Measurements from ENCODE around the gene TRMT112. TPM values are rescaled to one million over a fixed set of nuclear protein-coding genes. Genes with fewer than 3 reads are reported as not detected.

TRMT112 gene
- total and polyA plus RNA-seq, 2 of the 4 experiments (the other 2 are of a cell fraction): 173 to 202 TPM

- TF ChIP-seq FOS (IDR thresholded peaks at IDR 0.05; ENCODE audit: low read depth, low read length): no peak
Measured at GRCh38 chr11:64275031-64275800, 42.1 kb downstream of the TRMT112 start (continued).

- Histone ChIP-seq H3K9ac (ENCODE audit: low read depth, low read length) (peak overlapping the region; percentile 79), H3K9me3 (ENCODE audit: control insufficient read depth, insufficient read depth, low read length) (no peaks in the 10 kb centered on the region), H3K56ac (ENCODE audit: extremely low read depth, insufficient read depth, low read length) (peak overlapping the region; percentile 72; the same call in 1 of the 2 replicates), H3K36me3 (ENCODE audit: control insufficient read depth, insufficient read depth, low read length) (peaks cover 10% of the 10 kb centered on the region; the same call in 1 of the 2 replicates), H3K27me3 (ENCODE audit: control insufficient read depth, insufficient read depth, low read length) (no peaks in the 10 kb centered on the region), H4K91ac (ENCODE audit: insufficient read depth, low read depth, low read length) (peak overlapping the region; percentile 95), H3K23ac (ENCODE audit: low read depth, low read length) (peak overlapping the region; percentile 74), H3K4me1 (ENCODE audit: control insufficient read depth, insufficient read depth, low read length) (peaks cover 11% of the 10 kb centered on the region), H4K8ac (ENCODE audit: low read depth in 2 of 2, low read length in 2 of 2) (peak overlapping the region; percentile 87 to 96), H2BK15ac (ENCODE audit: low read depth, low read length) (no peak overlapping the region), H3K79me1 (ENCODE audit: low read depth in 1 of 2, low read length in 2 of 2) (peaks cover 9 to 33% of the 10 kb centered on the region in 2 experiments), H3K4ac (ENCODE audit: low read depth, low read length) (peak overlapping the region; percentile 91), H3K14ac (replicated peaks; ENCODE audit: low read depth, low read length) (peak overlapping the region; percentile 62), H3K4me3 (ENCODE audit: insufficient read depth, low read depth, low read length) (peak overlapping the region; percentile 56), H3K9me1 (ENCODE audit: insufficient read depth, low read length) (peaks cover 5% of the 10 kb centered on the region; the same call in 1 of the 2 replicates), H2AK5ac (ENCODE audit: low read depth, low read length) (peak overlapping the region; percentile 44), H2AK9ac (replicated peaks; ENCODE audit: low read depth, low read length, poor library complexity) (peak overlapping the region; percentile 98), H3K18ac (ENCODE audit: low read depth, low read length) (no peak overlapping the region; the same call in 1 of the 2 replicates), H4K5ac (ENCODE audit: low read depth, low read length) (peak overlapping the region; percentile 51), H3K4me2 (ENCODE audit: low read depth, low read length) (peak overlapping the region; percentile 73), H2BK120ac (ENCODE audit: low read depth, low read length) (peak overlapping the region; percentile 22), H2AFZ (replicated peaks; ENCODE audit: low read length, poor library complexity) (peak overlapping the region; percentile 96), H2BK5ac (ENCODE audit: low read depth, low read length, poor library complexity, severe bottlenecking) (peak overlapping the region; percentile 90), H4K20me1 (ENCODE audit: insufficient read depth, low read length) (no peaks in the 10 kb centered on the region; the same call in 1 of the 2 replicates), H2BK20ac (ENCODE audit: low read depth, low read length) (no peak overlapping the region), H3K27ac (ENCODE audit: insufficient read depth, low read length) (peak overlapping the region; percentile 86)
- dilution Hi-C loops (cut with HindIII; ENCODE audit: low sequenced_read_pairs, unreplicated experiment) (no loop called here), in situ Hi-C loops (cut with MboI; ENCODE audit: low sequenced_read_pairs) (no loop called here), intact Hi-C loops (cut with micrococcal nuclease) (loop anchor here (1.0 kb wide), 2 partner anchors 36 to 39 kb away; partner anchors contain the start of genes DNAJC4 and ESRRA)
- CTCF ChIA-PET: interaction anchor here (0.7 to 1.5 kb wide), 3 partner anchors 8 to 65 kb away, joined by 3 to 4 read pairs (median 3); no protein-coding TSS in a partner anchor
- WGBS, 2 experiments (ENCODE audit: extremely low coverage in 2 of 2, insufficient read length in 1 of 2): 0% methylated on average over 53 of the region's 58 CpGs; no CpG with 5 or more reads in 1 of the 2 experiments
- POLR2A ChIA-PET (ENCODE audit: unreplicated experiment): interaction anchor here (0.6 to 0.7 kb wide), 2 partner anchors 23 to 48 kb away, joined by 3 read pairs; partner anchors contain the start of genes PPP1R14B, PRDX5 and TRMT112
- DNase-seq (peak; percentile 100), ATAC-seq (ENCODE audit: low read depth) (peak; percentile 85)
- no TSS peak for BruUV-seq (replicated peaks)
- TF ChIP-seq USF2 (IDR thresholded peaks at IDR 0.05; ENCODE audit: low read depth, low read length) (no peak), RAD21 (IDR thresholded peaks at IDR 0.05; ENCODE audit: low read length) (no peak; the same call in 1 of the 2 replicates), RFX5 (IDR thresholded peaks at IDR 0.05; ENCODE audit: low read depth, low read length) (no peak), MAZ (IDR thresholded peaks at IDR 0.05; ENCODE audit: borderline replicate concordance, low read depth, low read length) (peak; percentile 97), ELK1 (IDR thresholded peaks at IDR 0.05; ENCODE audit: borderline replicate concordance, low read depth, low read length) (peak; percentile 53; the same call in 1 of the 2 replicates), POLR2A (IDR thresholded peaks at IDR 0.05; ENCODE audit: low read depth, low read length) (peak; percentile 73), MXI1 (IDR thresholded peaks at IDR 0.05; ENCODE audit: borderline replicate concordance, low read depth, low read length) (peak; percentile 26; the same call in 1 of the 2 replicates), MAFK (IDR thresholded peaks at IDR 0.05; ENCODE audit: low read depth, low read length) (no peak), CHD1 (IDR thresholded peaks at IDR 0.05; ENCODE audit: low read depth, low read length) (no peak), RCOR1 (IDR thresholded peaks at IDR 0.05; ENCODE audit: insufficient replicate concordance, low read length) (peak; percentile 10), CEBPB (IDR thresholded peaks at IDR 0.05; ENCODE audit: low read depth, low read length) (peak; percentile 96)
Measured at GRCh38 chr11:64269540-64270220, 47.7 kb downstream of the TRMT112 start.

All from IMR-90 (cell line).